SK-MEL-5 (cell line): ENCODE data around the gene C2orf72. TPM values are rescaled to one million over a fixed set of nuclear protein-coding genes. Genes with fewer than 3 reads are reported as not detected.
"Not testable (repeated sequence)": the region's sequence is repeated elsewhere in the genome, so short reads cannot be mapped to it uniquely, and the experiment has no call there.

Experiments
- DNase-seq: peaks from one replicate; pipeline ENCODE4 v3.0.0-alpha.2; 2016; ENCODE audit warnings: low read depth, low spot score
- in situ Hi-C: cut with HindIII; loops from 2 replicates; pipeline ENCODE4 v1.10.0; 2016; ENCODE audit warnings: low sequenced_read_pairs, high pct_unique_total_duplicates, low pct_unique_long_range_greater_than_20kb
- polyA plus RNA-seq, 2 experiments: library from polyadenylated mRNA; depleted of rRNA; stranded (reverse); fragments of >200 nt; gene quantifications; 2 replicates each; pipeline ENCODE4 v1.2.3, GENCODE V29; 2015
- total RNA-seq: library from RNA; depleted of rRNA; stranded (reverse); fragments of >200 nt; shearing (Covaris generic); gene quantifications from 2 replicates; pipeline ENCODE4 v1.2.3, GENCODE V29; 2014; rRNA removed

Gene C2orf72
- 2.0 and 3.8 TPM in 2 replicates for total RNA-seq
- 1.2 and 2.3 TPM in 2 replicates for polyA plus RNA-seq (2015; cell fraction: cytosol; rRNA removed)
- polyA plus RNA-seq (2015; cell fraction: nucleus; rRNA removed) = 0.33 and 12.6 TPM in 2 replicates

GRCh38 chr2:231037202-231037730 is at the start of gene C2orf72:
C2orf72 (plus strand) TSS chr2:231037523; CDS start chr2:231037566, 43 bp downstream.
- in situ Hi-C loops = no loop called here

DNA sequence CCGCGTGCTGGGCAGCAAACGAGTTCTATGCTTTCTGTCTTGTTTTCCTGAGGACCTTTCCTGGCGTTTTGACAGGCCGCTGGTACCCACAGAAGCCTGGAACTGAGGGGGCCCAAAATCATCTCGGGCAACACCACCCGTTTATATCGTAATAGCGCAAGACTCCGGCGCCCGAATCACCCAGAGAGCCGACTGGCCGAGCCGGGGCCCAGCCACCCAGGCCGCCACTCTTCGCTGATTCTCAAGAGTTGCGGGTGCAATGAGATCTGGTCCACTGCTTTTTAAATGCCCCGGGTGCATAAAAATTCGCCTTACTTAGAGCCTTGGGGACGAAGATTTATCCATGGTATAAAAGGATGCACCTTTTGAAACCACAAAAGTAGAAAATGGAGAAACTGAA is 47.6 kb upstream of the C2orf72 start:
- DNase-seq = no peak
- in situ Hi-C loops = no loop called here

More at GRCh38 chr2:231037202-231037730, at the start of gene C2orf72:
- DNase-seq = no peak

DNA sequence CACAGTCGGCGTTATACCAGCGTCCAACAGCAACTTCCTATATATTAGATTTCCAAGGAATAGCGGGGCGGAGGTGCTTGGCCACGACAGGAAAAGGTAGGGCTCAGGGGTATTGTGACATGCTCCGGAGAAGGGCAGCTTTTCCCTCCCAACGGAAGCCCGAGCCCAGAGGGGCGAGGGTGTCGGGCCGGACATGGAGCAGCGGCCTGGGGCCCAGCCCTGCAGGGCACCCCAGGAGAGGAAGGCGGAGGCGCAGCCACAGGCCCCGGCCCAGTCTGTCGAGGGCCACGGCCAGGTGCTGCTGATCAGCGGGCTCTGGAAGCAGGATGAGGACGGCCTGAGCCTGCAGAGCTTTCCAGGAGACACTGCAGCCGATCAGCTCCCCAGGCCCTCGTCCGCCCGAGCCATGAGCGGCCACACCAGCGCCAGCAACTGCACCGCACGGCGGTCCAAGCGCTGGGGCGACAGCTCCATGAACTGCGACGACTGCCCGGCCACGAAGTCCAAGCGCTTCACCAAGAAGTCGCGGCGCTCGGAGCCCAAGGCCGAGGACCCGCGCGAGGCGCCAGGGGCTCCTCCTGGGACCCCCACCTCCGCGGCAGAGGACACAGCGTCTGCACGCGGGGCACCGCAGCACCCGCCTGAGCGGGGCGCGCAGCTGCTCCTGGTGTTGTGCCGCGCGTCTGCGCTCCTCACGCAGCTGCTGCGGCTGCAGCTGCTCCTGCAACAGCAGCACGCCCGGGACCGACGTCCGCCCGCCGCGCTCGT is 47.0 kb upstream of the C2orf72 start:
- no peak for DNase-seq
- in situ Hi-C loops = no loop called here

- DNase-seq = no peak
- in situ Hi-C loops = no loop called here
These were observed 46.5 kb upstream of the C2orf72 start for GRCh38 chr2:230990899-230991150.

- in situ Hi-C loops = no loop called here
- no peak for DNase-seq
These were observed 45.7 kb upstream of the C2orf72 start for GRCh38 chr2:230991598-230991997.

DNA sequence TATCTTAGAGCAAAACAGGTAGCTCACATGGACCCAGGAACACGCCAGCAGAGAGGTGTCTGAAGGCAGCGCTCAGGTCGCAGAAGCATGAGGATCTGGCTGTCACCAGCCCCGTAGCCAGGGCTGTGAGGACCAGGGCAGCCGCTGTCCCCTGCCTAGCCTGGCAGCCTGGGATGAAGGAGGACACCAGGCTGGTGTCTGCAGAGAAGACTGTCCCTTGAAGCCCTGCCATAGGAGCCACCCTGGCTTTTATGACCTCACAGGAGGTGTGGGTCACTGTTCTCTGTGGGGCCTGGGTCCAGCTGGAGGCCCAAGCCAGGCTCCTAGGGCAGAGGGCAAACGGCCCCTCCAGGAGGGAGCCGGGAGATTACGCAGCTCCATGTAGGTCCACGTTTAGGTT is 41.5 kb upstream of the C2orf72 start, which contains the start of gene SPATA3:
Gene SPATA3 (plus strand): TSS at position 301 of the 400 bp plus-strand sequence. CDS start 113 bp downstream, outside the sequence.
- no peak for DNase-seq
- in situ Hi-C loops = no loop called here

- in situ Hi-C loops = no loop called here
- no peak for DNase-seq
These were observed 40.7 kb upstream of the C2orf72 start for GRCh38 chr2:230996661-230997060.

DNA sequence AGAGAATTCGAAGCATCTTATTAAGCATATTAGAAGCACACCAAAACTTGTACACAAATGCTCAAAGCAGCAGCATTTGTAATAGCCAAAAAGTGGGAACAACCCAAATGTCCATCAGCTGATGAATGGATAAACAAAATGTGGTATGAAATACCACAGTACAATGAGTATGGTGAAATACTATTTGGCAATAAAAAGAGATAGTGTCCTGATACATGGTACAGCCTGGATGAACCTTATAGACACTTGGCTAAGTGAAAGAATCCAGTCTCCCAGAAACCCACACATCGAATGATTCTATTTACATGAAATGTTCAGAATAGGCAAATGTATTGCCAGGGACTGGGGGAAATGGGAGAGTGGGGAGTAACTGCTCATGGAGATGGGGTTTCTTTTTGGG is 38.4 kb upstream of the C2orf72 start:
- no peak for DNase-seq
- in situ Hi-C loops = no loop called here

DNA sequence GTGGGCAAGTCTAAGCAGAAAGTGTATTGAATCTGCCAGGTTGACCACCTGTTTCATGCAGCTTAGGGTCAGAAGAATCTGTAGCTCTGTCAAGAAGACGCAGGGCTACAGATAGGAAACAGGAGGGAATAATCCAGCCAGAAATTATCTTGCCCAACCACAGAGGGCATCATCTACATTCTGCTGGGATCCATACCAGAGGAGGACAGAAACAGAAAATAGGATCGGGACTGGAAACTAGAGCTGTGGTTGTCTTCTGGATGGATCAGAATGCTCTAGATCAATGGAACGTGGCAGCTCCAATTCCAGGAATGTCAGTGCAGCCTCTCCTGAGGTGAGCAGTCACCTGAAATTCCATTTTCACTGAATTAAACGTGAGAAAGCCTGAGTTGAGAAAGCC is 37.8 kb upstream of the C2orf72 start:
- in situ Hi-C loops = no loop called here
- peak; percentile 33 for DNase-seq

GRCh38 chr2:231000211-231000904 is 37.0 kb upstream of the C2orf72 start:
- no peak for DNase-seq
- in situ Hi-C loops = no loop called here

GRCh38 chr2:231001036-231001435 is 36.3 kb upstream of the C2orf72 start:
- in situ Hi-C loops = no loop called here

DNA sequence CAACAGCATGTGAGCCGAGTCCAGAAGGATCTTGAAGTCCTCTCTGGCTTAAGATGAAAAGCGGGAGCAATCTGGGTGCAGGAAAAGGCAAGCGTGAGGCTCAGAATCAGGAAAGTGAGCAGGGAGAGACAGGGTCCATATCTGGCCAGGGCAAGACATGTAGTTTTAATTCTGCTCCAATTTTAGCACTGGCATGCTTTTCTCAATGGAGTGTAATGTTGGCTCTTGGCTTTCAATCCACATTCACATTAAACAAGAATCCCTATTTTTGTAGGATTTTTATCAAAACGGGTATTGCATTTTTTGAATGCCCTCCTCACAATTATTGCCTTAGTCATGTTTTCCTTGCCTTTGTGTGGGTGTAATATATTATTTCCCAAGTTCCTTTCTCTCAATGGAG is 35.4 kb upstream of the C2orf72 start:
- in situ Hi-C loops = no loop called here
- DNase-seq = no peak

More at GRCh38 chr2:231001036-231001435, 36.3 kb upstream of the C2orf72 start:
- DNase-seq = no peak

- in situ Hi-C loops = no loop called here
- DNase-seq = no peak
These were observed 34.7 kb upstream of the C2orf72 start for GRCh38 chr2:231002641-231003040.

- DNase-seq = no peak
- in situ Hi-C loops = no loop called here
These were observed 34.1 kb upstream of the C2orf72 start for GRCh38 chr2:231003186-231003585.

DNA sequence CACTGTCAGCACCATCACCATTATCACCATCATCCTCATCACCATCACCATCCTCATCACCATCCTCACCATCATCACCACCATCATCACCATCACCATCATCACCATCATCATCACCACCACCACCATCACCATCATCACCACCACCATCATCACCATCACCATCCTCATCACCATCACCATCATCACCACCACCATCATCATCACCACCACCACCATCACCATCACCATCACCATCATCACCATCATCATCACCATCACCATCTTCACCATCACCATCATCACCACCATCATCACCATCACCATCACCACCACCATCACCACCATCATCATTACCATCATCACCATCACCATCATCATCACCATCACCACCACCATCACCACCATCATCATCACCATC is 32.4 kb upstream of the C2orf72 start:
- in situ Hi-C loops, DNase-seq: not testable (repeated sequence)

- in situ Hi-C loops = no loop called here
- DNase-seq = no peak
These were observed 29.8 kb upstream of the C2orf72 start for GRCh38 chr2:231007286-231008098.

DNA sequence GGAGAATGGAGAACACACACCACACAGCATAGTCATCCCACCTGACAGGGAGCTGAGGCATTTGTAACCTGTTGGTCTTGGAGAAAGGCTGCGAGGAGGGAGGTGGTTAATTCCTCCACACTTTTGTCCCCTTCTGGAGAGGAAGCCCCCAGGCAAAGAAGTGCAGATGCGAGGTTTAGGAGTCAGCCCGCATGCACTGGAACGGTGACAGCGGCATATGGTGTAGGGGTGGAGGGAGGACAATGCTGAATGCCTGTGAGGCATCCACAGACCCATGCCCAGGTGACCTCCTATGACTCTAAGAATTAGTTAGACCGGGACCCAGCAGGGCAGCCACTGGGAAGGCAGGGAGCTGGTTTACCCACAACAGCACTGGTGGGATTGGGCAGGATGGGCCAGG is 29.2 kb upstream of the C2orf72 start:
- in situ Hi-C loops = no loop called here
- DNase-seq = no peak
